ENCODE results near the gene SGPL1.
"Not testable (repeated sequence)": the region's sequence is repeated elsewhere in the genome, so short reads cannot be mapped to it uniquely, and the experiment has no call there.

SGPL1 gene

GRCh38 chr10:70815504-70816219, at the start of gene SGPL1:
SGPL1 (plus strand) TSS chr10:70815948; CDS start chr10:70816854, 906 bp downstream.
- H2AFZ ChIP-seq (ENCODE audit: low read depth): peak within 1 kb of the TSS; percentile 82
- H3K27ac ChIP-seq: no peak within 1 kb of the TSS
- H4K20me1 ChIP-seq (ENCODE audit: insufficient read depth): no peaks in the 10 kb centered on the region
- H3K4me2 ChIP-seq: peak within 1 kb of the TSS; percentile 78
- peak within 1 kb of the TSS; percentile 59; the same call in 1 of the 2 replicates for H3K9ac ChIP-seq
- H3K36me3 ChIP-seq (ENCODE audit: insufficient read depth): no peaks in the 10 kb centered on the region
- H3K4me3 ChIP-seq (IDR thresholded peaks at IDR 0.05; ENCODE audit: insufficient read depth, low read depth, low read length): no peak within 1 kb of the TSS
- peak; percentile 78 for TF ChIP-seq CTCF (conservative IDR thresholded peaks at IDR 0.05; ENCODE audit: low read depth, low read length)
- no peaks in the 10 kb centered on the region for H3K79me2 ChIP-seq (ENCODE audit: insufficient read depth, low read depth)
- H3K27me3 ChIP-seq (ENCODE audit: insufficient read depth, low read depth): no peaks in the 10 kb centered on the region
- no peaks in the 10 kb centered on the region for H3K4me1 ChIP-seq (ENCODE audit: low read depth, poor library complexity, severe bottlenecking)

- not testable (repeated sequence) for H3K4me2 ChIP-seq; H2AFZ ChIP-seq (ENCODE audit: low read depth); H3K27me3 ChIP-seq (ENCODE audit: insufficient read depth, low read depth); H3K4me3 ChIP-seq (IDR thresholded peaks at IDR 0.05; ENCODE audit: insufficient read depth, low read depth, low read length); H3K79me2 ChIP-seq (ENCODE audit: insufficient read depth, low read depth); H3K4me1 ChIP-seq (ENCODE audit: low read depth, poor library complexity, severe bottlenecking); H4K20me1 ChIP-seq (ENCODE audit: insufficient read depth); H3K9ac ChIP-seq; H3K27ac ChIP-seq; H3K36me3 ChIP-seq (ENCODE audit: insufficient read depth)
Observed at GRCh38 chr10:70768026-70768685, 47.6 kb upstream of the SGPL1 start.

DNA sequence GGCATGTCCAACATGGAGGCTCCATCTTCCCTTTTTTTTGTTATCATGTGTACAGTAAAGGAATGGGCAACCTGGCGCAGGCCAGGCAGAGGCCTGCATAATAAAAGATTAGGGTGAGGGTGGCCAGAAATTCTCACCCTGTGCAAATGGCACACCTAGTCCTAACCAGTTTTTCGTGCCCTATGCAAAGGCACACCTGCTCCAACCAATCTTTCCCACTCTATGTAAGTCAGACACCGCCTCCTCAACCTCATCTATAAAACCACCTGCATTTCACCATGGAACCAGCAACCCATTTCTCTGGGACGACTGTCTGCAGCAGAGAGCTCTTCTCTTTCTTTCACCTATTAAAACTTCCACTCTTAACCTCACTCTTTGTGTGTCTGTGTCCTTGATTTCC, 46.6 kb upstream of the SGPL1 start:
- Histone ChIP-seq H3K27ac (no peak overlapping the region), H2AFZ (ENCODE audit: low read depth) (no peak overlapping the region), H4K20me1 (ENCODE audit: insufficient read depth) (no peaks in the 10 kb centered on the region), H3K79me2 (ENCODE audit: insufficient read depth, low read depth) (no peaks in the 10 kb centered on the region), H3K4me3 (IDR thresholded peaks at IDR 0.05; ENCODE audit: insufficient read depth, low read depth, low read length) (no peak overlapping the region), H3K27me3 (ENCODE audit: insufficient read depth, low read depth) (no peaks in the 10 kb centered on the region; the same call in 1 of the 2 replicates), H3K4me1 (ENCODE audit: low read depth, poor library complexity, severe bottlenecking) (no peaks in the 10 kb centered on the region), H3K4me2 (no peak overlapping the region), H3K9ac (no peak overlapping the region), H3K36me3 (ENCODE audit: insufficient read depth) (no peaks in the 10 kb centered on the region)
- TF ChIP-seq CTCF (conservative IDR thresholded peaks at IDR 0.05; ENCODE audit: low read depth, low read length): no peak

DNA sequence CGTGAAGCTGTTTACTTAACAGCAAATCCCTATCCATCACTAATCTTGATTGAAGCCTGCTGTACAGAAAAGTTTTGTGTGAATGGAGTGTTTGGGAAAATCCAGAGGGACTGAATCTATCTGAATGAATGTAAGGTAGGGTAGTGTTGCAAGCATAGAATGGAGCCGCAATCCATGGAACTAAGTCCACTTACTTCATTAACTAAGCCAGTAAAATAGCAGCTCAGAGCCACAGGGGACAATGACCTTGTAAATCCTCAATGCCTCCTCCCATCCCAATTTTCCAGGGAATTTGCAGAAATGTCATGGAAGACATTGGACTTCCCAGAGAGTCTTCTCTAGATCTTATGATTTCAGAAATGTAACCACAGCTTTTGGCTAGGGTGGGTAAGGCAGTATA, 45.7 kb upstream of the SGPL1 start:
- Histone ChIP-seq H3K4me1 (ENCODE audit: low read depth, poor library complexity, severe bottlenecking) (no peaks in the 10 kb centered on the region), H2AFZ (ENCODE audit: low read depth) (no peak overlapping the region), H3K27me3 (ENCODE audit: insufficient read depth, low read depth) (no peaks in the 10 kb centered on the region; the same call in 1 of the 2 replicates), H4K20me1 (ENCODE audit: insufficient read depth) (no peaks in the 10 kb centered on the region), H3K27ac (no peak overlapping the region), H3K4me3 (IDR thresholded peaks at IDR 0.05; ENCODE audit: insufficient read depth, low read depth, low read length) (no peak overlapping the region), H3K4me2 (no peak overlapping the region), H3K9ac (no peak overlapping the region), H3K36me3 (ENCODE audit: insufficient read depth) (no peaks in the 10 kb centered on the region), H3K79me2 (ENCODE audit: insufficient read depth, low read depth) (no peaks in the 10 kb centered on the region)
- no peak for TF ChIP-seq CTCF (conservative IDR thresholded peaks at IDR 0.05; ENCODE audit: low read depth, low read length)

GRCh38 chr10:70770516-70770915, 45.2 kb upstream of the SGPL1 start:
- not testable (repeated sequence) for H2AFZ ChIP-seq (ENCODE audit: low read depth)

More at GRCh38 chr10:70770516-70770915, 45.2 kb upstream of the SGPL1 start:
- H3K27me3 ChIP-seq (ENCODE audit: insufficient read depth, low read depth); H3K4me1 ChIP-seq (ENCODE audit: low read depth, poor library complexity, severe bottlenecking); H3K36me3 ChIP-seq (ENCODE audit: insufficient read depth); H3K27ac ChIP-seq; H4K20me1 ChIP-seq (ENCODE audit: insufficient read depth); H3K4me3 ChIP-seq (IDR thresholded peaks at IDR 0.05; ENCODE audit: insufficient read depth, low read depth, low read length); H3K9ac ChIP-seq; H3K4me2 ChIP-seq; H3K79me2 ChIP-seq (ENCODE audit: insufficient read depth, low read depth): not testable (repeated sequence)
